ENCODE measurements around the gene EPB41L3.

DNA sequence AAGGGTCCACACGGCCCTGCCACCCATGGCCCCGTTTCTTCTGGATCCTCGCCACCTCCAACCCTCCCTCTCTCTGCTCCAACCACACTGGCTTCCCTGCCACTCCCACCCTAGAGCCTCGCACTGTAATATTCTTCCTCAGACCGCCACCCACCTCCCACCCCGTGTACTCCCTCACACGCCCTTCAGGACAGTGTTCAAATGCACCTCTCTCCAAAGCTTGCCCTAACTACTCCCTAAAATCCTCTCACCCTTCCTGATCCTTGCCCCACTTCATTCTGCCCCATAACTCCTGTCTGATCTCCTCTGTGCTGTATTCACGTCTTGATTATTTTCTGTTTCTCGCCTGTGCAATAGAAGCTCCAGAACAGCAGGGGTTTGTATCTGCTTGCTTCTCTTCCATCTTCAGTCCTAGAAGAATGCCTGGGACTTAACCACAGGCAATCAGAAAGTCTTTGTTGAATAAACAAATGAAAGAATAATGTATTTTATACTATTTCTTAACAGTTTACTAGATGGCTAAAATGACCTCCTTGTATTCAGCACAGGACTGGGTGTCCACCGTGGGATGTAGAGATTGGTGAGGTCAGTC lies 25.5 kb downstream of the EPB41L3 start:
- TF ChIP-seq, protein P1, sequence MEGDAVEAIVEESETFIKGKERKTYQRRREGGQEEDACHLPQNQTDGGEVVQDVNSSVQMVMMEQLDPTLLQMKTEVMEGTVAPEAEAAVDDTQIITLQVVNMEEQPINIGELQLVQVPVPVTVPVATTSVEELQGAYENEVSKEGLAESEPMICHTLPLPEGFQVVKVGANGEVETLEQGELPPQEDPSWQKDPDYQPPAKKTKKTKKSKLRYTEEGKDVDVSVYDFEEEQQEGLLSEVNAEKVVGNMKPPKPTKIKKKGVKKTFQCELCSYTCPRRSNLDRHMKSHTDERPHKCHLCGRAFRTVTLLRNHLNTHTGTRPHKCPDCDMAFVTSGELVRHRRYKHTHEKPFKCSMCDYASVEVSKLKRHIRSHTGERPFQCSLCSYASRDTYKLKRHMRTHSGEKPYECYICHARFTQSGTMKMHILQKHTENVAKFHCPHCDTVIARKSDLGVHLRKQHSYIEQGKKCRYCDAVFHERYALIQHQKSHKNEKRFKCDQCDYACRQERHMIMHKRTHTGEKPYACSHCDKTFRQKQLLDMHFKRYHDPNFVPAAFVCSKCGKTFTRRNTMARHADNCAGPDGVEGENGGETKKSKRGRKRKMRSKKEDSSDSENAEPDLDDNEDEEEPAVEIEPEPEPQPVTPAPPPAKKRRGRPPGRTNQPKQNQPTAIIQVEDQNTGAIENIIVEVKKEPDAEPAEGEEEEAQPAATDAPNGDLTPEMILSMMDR (IDR thresholded peaks at IDR 0.05): no peak
- no peak for TF ChIP-seq POLR2A (IDR thresholded peaks at IDR 0.05; ENCODE audit: low read length)
- TF ChIP-seq, protein P2, sequence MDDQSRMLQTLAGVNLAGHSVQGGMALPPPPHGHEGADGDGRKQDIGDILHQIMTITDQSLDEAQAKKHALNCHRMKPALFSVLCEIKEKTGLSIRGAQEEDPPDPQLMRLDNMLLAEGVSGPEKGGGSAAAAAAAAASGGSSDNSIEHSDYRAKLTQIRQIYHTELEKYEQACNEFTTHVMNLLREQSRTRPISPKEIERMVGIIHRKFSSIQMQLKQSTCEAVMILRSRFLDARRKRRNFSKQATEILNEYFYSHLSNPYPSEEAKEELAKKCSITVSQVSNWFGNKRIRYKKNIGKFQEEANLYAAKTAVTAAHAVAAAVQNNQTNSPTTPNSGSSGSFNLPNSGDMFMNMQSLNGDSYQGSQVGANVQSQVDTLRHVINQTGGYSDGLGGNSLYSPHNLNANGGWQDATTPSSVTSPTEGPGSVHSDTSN (IDR thresholded peaks at IDR 0.05): no peak

Measured in A549 (cell line).